ENCODE results near the gene ATOSB. TPM values are rescaled to one million over a fixed set of nuclear protein-coding genes. Genes with fewer than 3 reads are reported as not detected.

The ATOSB gene
- total and polyA plus RNA-seq, 2 experiments from 2014 or later, result 16.1 to 18.3 TPM

DNA sequence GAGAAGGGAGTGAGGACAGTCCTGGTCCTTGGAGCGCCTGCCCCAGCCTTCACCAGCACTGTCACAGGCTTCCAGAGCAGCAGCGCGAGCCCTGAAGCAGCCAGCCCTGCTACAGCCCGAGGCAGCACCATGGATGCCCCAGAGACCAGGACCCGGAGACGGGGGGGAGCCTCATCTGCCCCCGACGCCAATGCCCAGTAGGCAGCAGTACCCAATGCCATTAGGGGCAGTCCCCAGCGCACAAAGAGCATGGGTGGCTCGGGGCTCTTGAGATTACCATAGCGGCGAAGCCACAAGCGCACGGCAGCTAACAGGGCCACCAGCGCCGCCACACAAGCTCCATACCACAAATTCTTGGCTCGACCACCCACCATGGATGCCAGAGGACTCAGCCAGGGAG lies 24.1 kb downstream of the ATOSB start:
- no peaks in the 10 kb centered on the region for H3K36me3 ChIP-seq (replicated peaks; ENCODE audit: insufficient read depth, low read depth)
- H3K4me2 ChIP-seq, result no peak overlapping the region
- WGBS (ENCODE audit: low lambda C conversion rate, missing lambda C conversion rate), result 96% methylated on average over 17 of the region's 17 CpGs

DNA sequence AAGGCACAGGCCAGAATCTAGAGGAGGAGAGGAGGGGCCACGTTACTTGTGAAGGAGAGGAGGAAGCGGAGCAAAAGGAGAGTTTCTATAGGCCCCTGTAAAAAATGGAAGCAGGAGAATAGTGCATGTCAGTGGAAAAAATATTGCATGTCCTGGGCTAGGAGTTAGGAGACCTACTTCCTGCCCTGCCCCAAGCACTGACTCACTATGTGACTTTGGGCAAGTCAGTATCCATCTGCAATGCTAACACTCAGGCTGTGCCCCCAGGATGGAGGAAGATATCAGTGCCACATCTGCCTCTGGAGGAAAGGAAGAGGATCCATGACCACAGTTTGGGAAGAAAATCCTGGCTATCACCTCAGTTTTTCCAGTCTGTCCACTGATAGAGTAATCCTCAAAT lies 26.2 kb downstream of the ATOSB start:
- Histone ChIP-seq H3K9me3 (ENCODE audit: low read depth) (no peaks in the 10 kb centered on the region), H3K27me3 (no peaks in the 10 kb centered on the region), H3K4me2 (no peak overlapping the region), H4K20me1 (ENCODE audit: insufficient read depth, poor library complexity, severe bottlenecking) (no peaks in the 10 kb centered on the region), H3K36me3 (replicated peaks; ENCODE audit: insufficient read depth, low read depth) (no peaks in the 10 kb centered on the region), H3K27ac (no peak overlapping the region), H2AFZ (no peak overlapping the region), H3K4me1 (ENCODE audit: insufficient read depth) (no peaks in the 10 kb centered on the region), H3K4me3 (no peak overlapping the region), H3K79me2 (no peaks in the 10 kb centered on the region), H3K9me2 (replicated peaks; ENCODE audit: insufficient read depth) (no peaks in the 10 kb centered on the region)
- WGBS (ENCODE audit: low lambda C conversion rate, missing lambda C conversion rate), result 96% methylated on average over 2 of the region's 2 CpGs
- no peak for DNase-seq (ENCODE audit: low spot score)
- no peak for TF ChIP-seq EZH2phosphoT487 (IDR thresholded peaks at IDR 0.05; ENCODE audit: low read depth, severe bottlenecking, unreplicated experiment)
- TF ChIP-seq EZH2 (IDR thresholded peaks at IDR 0.05; ENCODE audit: borderline replicate concordance), result no peak
- TF ChIP-seq, protein P1, sequence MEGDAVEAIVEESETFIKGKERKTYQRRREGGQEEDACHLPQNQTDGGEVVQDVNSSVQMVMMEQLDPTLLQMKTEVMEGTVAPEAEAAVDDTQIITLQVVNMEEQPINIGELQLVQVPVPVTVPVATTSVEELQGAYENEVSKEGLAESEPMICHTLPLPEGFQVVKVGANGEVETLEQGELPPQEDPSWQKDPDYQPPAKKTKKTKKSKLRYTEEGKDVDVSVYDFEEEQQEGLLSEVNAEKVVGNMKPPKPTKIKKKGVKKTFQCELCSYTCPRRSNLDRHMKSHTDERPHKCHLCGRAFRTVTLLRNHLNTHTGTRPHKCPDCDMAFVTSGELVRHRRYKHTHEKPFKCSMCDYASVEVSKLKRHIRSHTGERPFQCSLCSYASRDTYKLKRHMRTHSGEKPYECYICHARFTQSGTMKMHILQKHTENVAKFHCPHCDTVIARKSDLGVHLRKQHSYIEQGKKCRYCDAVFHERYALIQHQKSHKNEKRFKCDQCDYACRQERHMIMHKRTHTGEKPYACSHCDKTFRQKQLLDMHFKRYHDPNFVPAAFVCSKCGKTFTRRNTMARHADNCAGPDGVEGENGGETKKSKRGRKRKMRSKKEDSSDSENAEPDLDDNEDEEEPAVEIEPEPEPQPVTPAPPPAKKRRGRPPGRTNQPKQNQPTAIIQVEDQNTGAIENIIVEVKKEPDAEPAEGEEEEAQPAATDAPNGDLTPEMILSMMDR (IDR thresholded peaks at IDR 0.05; ENCODE audit: poor library complexity), result no peak

More for the DNA sequence above, 24.1 kb downstream of the ATOSB start:
- no peak for DNase-seq (ENCODE audit: low spot score)
- Histone ChIP-seq H4K20me1 (ENCODE audit: insufficient read depth, poor library complexity, severe bottlenecking) (no peaks in the 10 kb centered on the region), H3K27me3 (no peaks in the 10 kb centered on the region), H3K9me2 (replicated peaks; ENCODE audit: insufficient read depth) (no peaks in the 10 kb centered on the region), H3K4me1 (ENCODE audit: insufficient read depth) (peaks cover 5% of the 10 kb centered on the region), H3K4me3 (no peak overlapping the region), H3K27ac (no peak overlapping the region), H3K9me3 (ENCODE audit: low read depth) (no peaks in the 10 kb centered on the region), H2AFZ (no peak overlapping the region), H3K79me2 (peaks cover 5% of the 10 kb centered on the region)
- TF ChIP-seq, protein P1 (IDR thresholded peaks at IDR 0.05; ENCODE audit: poor library complexity), result no peak
- TF ChIP-seq EZH2phosphoT487 (IDR thresholded peaks at IDR 0.05; ENCODE audit: low read depth, severe bottlenecking, unreplicated experiment) (no peak), EZH2 (IDR thresholded peaks at IDR 0.05; ENCODE audit: borderline replicate concordance) (no peak)

DNA sequence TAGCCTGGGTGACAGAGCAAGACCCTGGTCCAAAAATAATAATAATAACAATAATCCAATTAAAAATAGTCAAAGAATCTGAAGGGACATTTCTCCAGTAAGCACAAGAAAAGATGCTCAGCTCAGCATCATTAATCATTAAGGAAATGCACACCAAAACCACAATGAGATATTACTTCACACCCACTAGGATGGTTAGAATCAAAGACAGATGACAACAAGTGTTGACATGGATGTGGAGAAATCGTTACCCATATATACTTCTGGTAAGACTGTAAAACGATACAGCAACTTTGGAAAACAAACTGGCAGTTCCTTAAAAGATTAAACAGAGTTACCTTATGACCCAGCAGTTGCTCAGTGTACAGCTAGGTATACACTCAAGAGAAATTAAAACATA lies 30.6 kb downstream of the ATOSB start:
- Histone ChIP-seq H3K27me3 (no peaks in the 10 kb centered on the region), H3K4me2 (no peak overlapping the region), H3K4me1 (ENCODE audit: insufficient read depth) (no peaks in the 10 kb centered on the region), H3K79me2 (no peaks in the 10 kb centered on the region), H2AFZ (no peak overlapping the region), H3K9me3 (ENCODE audit: low read depth) (no peaks in the 10 kb centered on the region), H3K4me3 (no peak overlapping the region), H3K9me2 (replicated peaks; ENCODE audit: insufficient read depth) (no peaks in the 10 kb centered on the region), H3K36me3 (replicated peaks; ENCODE audit: insufficient read depth, low read depth) (no peaks in the 10 kb centered on the region), H4K20me1 (ENCODE audit: insufficient read depth, poor library complexity, severe bottlenecking) (no peaks in the 10 kb centered on the region), H3K27ac (no peak overlapping the region)
- WGBS (ENCODE audit: low lambda C conversion rate, missing lambda C conversion rate), result 79% methylated on average over 2 of the region's 2 CpGs
- no peak for TF ChIP-seq EZH2phosphoT487 (IDR thresholded peaks at IDR 0.05; ENCODE audit: low read depth, severe bottlenecking, unreplicated experiment)
- TF ChIP-seq EZH2 (IDR thresholded peaks at IDR 0.05; ENCODE audit: borderline replicate concordance), result no peak
- TF ChIP-seq, protein P1 (IDR thresholded peaks at IDR 0.05; ENCODE audit: poor library complexity), result no peak
- DNase-seq (ENCODE audit: low spot score), result no peak

Measured in hepatocyte (in vitro differentiated cells).